K562 (cell line): ENCODE measurements around the gene GIPR. TPM values are rescaled to one million over a fixed set of nuclear protein-coding genes. Genes with fewer than 3 reads are reported as not detected.

ENCODE experiments used
- ATAC-seq: fragments of 200-7000 bp; cut with Tn5 transposase; 3 replicates; pipeline ENCODE4 v1.9.1; 2020; ENCODE audit warnings: moderate library complexity
- BruUV-seq: library from RNA; stranded (reverse); fragments of 400-500 nt; replicated peaks from 2 replicates; lab custom pipeline; 2021; lab: Mats Ljungman, UMichigan
- CTCF ChIA-PET: fragments of 300-600 bp; formaldehyde crosslinking; extraction: SDS; loops from one replicate; lab custom pipeline; 2021; ENCODE audit warnings: low intra/inter-chr PET ratio; lab: Yijun Ruan, JAX
- POLR2A ChIA-PET: fragments of 300-600, 350-650 bp; sonication (Branson Sonifier 250); formaldehyde crosslinking; extraction: SDS; loops from one replicate; lab custom pipeline; 2021; ENCODE audit warnings: antibody characterized with exemption, inconsistent platforms; lab: Yijun Ruan, JAX
- DNase-seq, 4 experiments: peaks; one replicate each; pipeline versions ENCODE4 v3.0.0 to v3.0.0-alpha.2; 2011 to 2018; ENCODE audit warnings: low spot score in 3 of 4, mixed read lengths in 3 of 4; ENCODE audit errors: extremely low read depth in 1 of 4
- FAIRE-seq: peaks from 2 replicates; lab custom pipeline; 2011; peaks lifted over from hg19 to GRCh38; lab: Jason Lieb, UNC
- H2AFZ ChIP-seq: 2 replicates; pipeline ENCODE4 v1.6.0; 2011; ENCODE audit warnings: low read depth, low read length, control low read depth, inconsistent platforms
- H3K27ac ChIP-seq: fragments of 200-600 bp; 3 replicates; pipeline ENCODE4 v1.8.0; 2011; ENCODE audit warnings: low read depth, mild to moderate bottlenecking, control low read depth, inconsistent platforms, low read length, moderate library complexity, mixed read lengths; ENCODE audit errors: extremely low read depth
- H3K27me3 ChIP-seq, 2 experiments: fragments of 300-600 bp in 1 of 2; 2 replicates in 1 of 2; 3 replicates in 1 of 2; pipeline versions ENCODE4 v1.6.0 to v1.8.0; 2011; ENCODE audit warnings: inconsistent platforms in 2 of 2, low read length in 2 of 2, mild to moderate bottlenecking in 1 of 2, mixed read lengths in 1 of 2, moderate library complexity in 1 of 2; ENCODE audit not compliant: control insufficient read depth in 2 of 2, insufficient read depth in 2 of 2
- H3K36me3 ChIP-seq: fragments of 300-600 bp; 3 replicates; pipeline ENCODE4 v1.8.0; 2011; ENCODE audit warnings: mild to moderate bottlenecking, low read length, inconsistent platforms; ENCODE audit not compliant: control insufficient read depth, insufficient read depth
- H3K4me1 ChIP-seq, 2 experiments: fragments of 200-600 bp in 1 of 2; replicated peaks in 1 of 2; 2 replicates in 1 of 2; 3 replicates in 1 of 2; pipeline versions ENCODE4 v1.5.1 to v1.8.0; 2011; ENCODE audit warnings: inconsistent platforms in 2 of 2, low read length in 2 of 2, mild to moderate bottlenecking in 1 of 2, mixed read lengths in 1 of 2, moderate library complexity in 1 of 2; ENCODE audit not compliant: control insufficient read depth in 2 of 2, insufficient read depth in 2 of 2
- H3K4me2 ChIP-seq: 2 replicates; pipeline ENCODE4 v1.6.1; 2011; ENCODE audit warnings: low read length, control low read depth, inconsistent platforms, mixed read lengths; ENCODE audit not compliant: insufficient read depth
- H3K4me3 ChIP-seq: fragments of 200-600 bp; sonication (generic), shearing (Covaris generic); 2 replicates; pipeline ENCODE4 v1.5.1; 2016; ENCODE audit warnings: control low read depth, inconsistent platforms
- H3K79me2 ChIP-seq: fragments of 200-600 bp; 3 replicates; pipeline ENCODE4 v1.8.0; 2011; ENCODE audit warnings: low read length, inconsistent platforms; ENCODE audit not compliant: control insufficient read depth, insufficient read depth
- H3K9ac ChIP-seq, 2 experiments: 2 replicates each; pipeline versions ENCODE4 v1.6.0 to v1.6.1; 2011; ENCODE audit warnings: low read depth in 2 of 2, low read length in 2 of 2, control low read depth in 1 of 2, inconsistent platforms in 1 of 2, mild to moderate bottlenecking in 1 of 2, mixed read lengths in 1 of 2; ENCODE audit not compliant: insufficient read depth in 1 of 2
- H3K9me1 ChIP-seq: one replicate; pipeline ENCODE4 v1.6.0; 2011; ENCODE audit warnings: inconsistent platforms, mild to moderate bottlenecking, low read length, moderate library complexity; ENCODE audit not compliant: control insufficient read depth, insufficient read depth
- H3K9me3 ChIP-seq: replicated peaks from 2 replicates; pipeline ENCODE4 v1.5.1; 2011; ENCODE audit warnings: low read depth, low read length, inconsistent platforms; ENCODE audit not compliant: control insufficient read depth, insufficient read depth
- H4K20me1 ChIP-seq: replicated peaks from 2 replicates; pipeline ENCODE4 v1.6.1; 2011; ENCODE audit warnings: low read length, inconsistent platforms, mixed read lengths; ENCODE audit not compliant: control insufficient read depth, insufficient read depth
- ARID2 ChIP-seq: fragments of 450-650 bp; IDR thresholded peaks from 2 replicates; pipeline ENCODE4 v1.6.1; 2017; ENCODE audit warnings: antibody characterized with exemption, mild to moderate bottlenecking
- GABPB1 ChIP-seq: sonication (generic); formaldehyde crosslinking; IDR thresholded peaks from 2 replicates; pipeline ENCODE4 v1.8.0; 2022; ENCODE audit warnings: mild to moderate bottlenecking, missing genetic modification reagents
- GATA2 ChIP-seq: sonication (generic); formaldehyde crosslinking; IDR thresholded peaks from 2 replicates; pipeline ENCODE4 v1.4.0; 2020; ENCODE audit warnings: mild to moderate bottlenecking, missing genetic modification reagents
- MCM3 ChIP-seq: fragments of 450-650 bp; IDR thresholded peaks from 2 replicates; pipeline ENCODE4 v1.6.1; 2016
- NFE2L1 ChIP-seq: fragments of 450-650 bp; IDR thresholded peaks from 2 replicates; pipeline ENCODE4 v1.6.1; 2016; ENCODE audit warnings: missing genetic modification characterization, low read depth, mild to moderate bottlenecking, missing compliant biosample characterization, moderate library complexity, borderline replicate concordance
- POLR2G ChIP-seq: fragments of 200-400 bp; formaldehyde crosslinking; IDR thresholded peaks from 2 replicates; pipeline ENCODE4 v1.6.1; 2017; ENCODE audit warnings: low read depth, mild to moderate bottlenecking, antibody characterized with exemption, low read length, moderate library complexity
- RFX5 ChIP-seq: IDR thresholded peaks from 2 replicates; pipeline ENCODE4 v1.6.1; 2011; ENCODE audit warnings: low read depth, mild to moderate bottlenecking, improper control_type of control experiment, low read length
- SMARCA4 ChIP-seq: fragments of 450-650 bp; IDR thresholded peaks from 2 replicates; pipeline ENCODE4 v1.6.1; 2016
- ZNF134 ChIP-seq: fragments of 250-450 bp; sonication (Bioruptor Pico); conservative IDR thresholded peaks from 2 replicates; pipeline ENCODE4 v1.4.0; 2020
- WGBS: fragments of 100-300 bp; shearing (Covaris generic); methylation state at CpG from one replicate; pipeline ENCODE4 v1.1.6; 2016; ENCODE audit warnings: low coverage, mixed read lengths; ENCODE audit not compliant: insufficient coverage; ENCODE audit errors: missing lambda C conversion rate; 5-methylcytosine and 5-hydroxymethylcytosine counted together
- in situ Hi-C: fragments of 300-500 bp; cut with MboI; formaldehyde crosslinking; loops from 4 replicates; pipeline ENCODE4 v1.15.0; 2018; ENCODE audit warnings: inconsistent platforms, mixed read lengths
- intact Hi-C: fragments of 100-400 bp; cut with micrococcal nuclease; formaldehyde crosslinking; loops from 2 replicates; pipeline ENCODE4 v1.14.2; 2022
- polyA plus RNA-seq, 8 experiments: library from polyadenylated mRNA; depleted of rRNA in 4 of 8; stranded (reverse) in 5 of 8; unstranded in 3 of 8; fragments of >200 nt; fragmentation: Nextera tagmentation in 2 of 8; fragmentation: Illumina TruSeq in 1 of 8; extraction: Ambion mirVana in 2 of 8; extraction: Trizol in 1 of 8; gene quantifications; 2 replicates each; pipeline versions ENCODE4 v1.2.1 to v1.2.3, GENCODE V29; 2011 to 2014; ENCODE audit warnings: inconsistent platforms in 1 of 8, missing spikeins in 1 of 8
- total RNA-seq, 7 experiments: library from RNA; depleted of rRNA in 6 of 7; stranded (reverse); fragments of >200 nt in 6 of 7; fragmentation: Illumina TruSeq in 2 of 7; extraction: Trizol in 2 of 7; gene quantifications; 2 replicates each; pipeline versions ENCODE4 v1.2.1 to v1.2.3, GENCODE V29; 2011 to 2021; ENCODE audit warnings: low replicate concordance in 1 of 7
- TF ChIP-seq, protein P1 (sequence below): fragments of 250-450 bp; sonication (Bioruptor Pico); IDR thresholded peaks from 2 replicates; pipeline ENCODE4 v1.8.0; 2022; ENCODE audit warnings: moderate library complexity, mild to moderate bottlenecking, inconsistent platforms

GIPR gene
- total and polyA plus RNA-seq, 9 of the 15 experiments (the other 6 are each of a cell fraction or from before 2014, with no cell fraction given) = 2.2 to 26.8 (median 12.7) TPM

DNA sequence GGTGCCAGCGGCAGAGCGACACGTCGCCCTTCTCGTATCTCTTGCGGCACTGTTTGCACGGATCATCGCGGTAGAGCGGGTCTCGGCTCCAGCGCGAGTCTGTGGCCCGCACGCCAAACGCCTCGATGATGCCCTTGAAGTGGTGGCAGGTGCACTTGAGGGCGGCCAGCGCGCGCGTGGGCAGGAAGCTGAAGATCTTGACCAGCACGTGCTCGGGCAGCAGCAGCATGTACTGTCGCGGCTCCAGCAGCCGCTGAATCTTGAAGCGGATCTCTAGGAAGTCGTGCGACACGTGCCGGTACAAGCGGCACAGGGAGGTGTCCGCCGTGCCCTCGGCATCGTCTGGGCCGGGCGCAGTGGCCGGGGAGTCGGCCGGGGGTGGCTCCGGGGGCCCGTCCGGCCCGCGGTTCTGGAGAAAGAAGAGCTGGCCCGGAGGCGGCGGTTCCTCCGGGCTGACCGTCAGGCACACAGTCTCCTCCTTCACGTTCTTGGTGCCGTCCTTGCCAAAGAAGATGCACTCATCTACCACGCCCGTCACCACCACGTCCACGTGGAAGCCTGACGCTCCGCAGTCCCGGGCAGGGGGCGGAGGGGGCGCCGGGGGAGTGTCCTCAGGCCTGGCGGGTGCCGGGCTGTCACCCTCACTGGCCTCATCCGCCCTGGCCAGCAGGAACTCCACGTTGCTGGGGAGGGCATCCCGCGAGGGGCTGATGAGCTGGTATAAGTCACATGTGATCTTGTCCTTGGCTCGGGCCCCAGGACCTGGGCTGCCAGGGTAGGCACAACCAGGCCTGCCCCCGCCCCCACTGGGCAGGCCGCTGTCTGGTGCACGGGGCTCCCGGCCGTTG lies 44.1 kb downstream of the GIPR start (continued):
- TF ChIP-seq ARID2 = no peak
- TF ChIP-seq GABPB1 (CRISPR knock-in tag) = no peak
- no peak for TF ChIP-seq GATA2
- no peak for TF ChIP-seq NFE2L1
- TF ChIP-seq, protein P1, sequence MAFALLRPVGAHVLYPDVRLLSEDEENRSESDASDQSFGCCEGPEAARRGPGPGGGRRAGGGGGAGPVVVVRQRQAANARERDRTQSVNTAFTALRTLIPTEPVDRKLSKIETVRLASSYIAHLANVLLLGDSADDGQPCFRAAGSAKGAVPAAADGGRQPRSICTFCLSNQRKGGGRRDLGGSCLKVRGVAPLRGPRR = no peak
- no peak for TF ChIP-seq RFX5
- no peak for TF ChIP-seq SMARCA4

DNA sequence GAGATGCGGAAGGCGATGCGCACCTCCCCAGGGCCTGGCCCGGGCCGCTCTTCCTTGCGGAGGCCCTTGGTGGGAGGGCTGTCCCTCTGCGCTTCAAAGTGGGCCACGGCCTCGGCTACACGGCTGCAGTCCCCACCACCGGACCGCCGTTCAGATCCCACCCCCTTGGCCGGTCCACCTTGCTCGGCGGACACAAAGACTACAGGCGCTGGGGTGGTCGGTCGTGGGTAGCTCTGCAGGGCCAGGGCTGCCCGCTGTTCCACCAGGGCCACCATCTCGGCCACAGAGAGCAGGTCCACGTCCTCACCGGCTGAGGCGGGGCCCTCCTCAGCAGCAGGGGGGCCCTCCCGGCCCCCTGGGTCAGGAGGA lies 44.7 kb downstream of the GIPR start:
- no peak overlapping the region for H3K4me2 ChIP-seq
- H3K36me3 ChIP-seq = peaks cover 41% of the 10 kb centered on the region; the same call in 2 of the 3 replicates
- CTCF ChIA-PET = no interaction called here
- no peaks in the 10 kb centered on the region for H3K27me3 ChIP-seq
- FAIRE-seq = no peak
- intact Hi-C loops = no loop called here
- TF ChIP-seq POLR2G (0 out of 2 replicates have a peak, but pooled peaks have one; percentile 5), ZNF134 (CRISPR knock-in tag) (0 out of 2 replicates have a peak, but pooled peaks have one; percentile 26), MCM3 (no peak)
- TF ChIP-seq, all 486 proteins: peak for 2
- no peak for DNase-seq
- H3K79me2 ChIP-seq = peaks cover 44% of the 10 kb centered on the region
- no peak overlapping the region for H2AFZ ChIP-seq
- H4K20me1 ChIP-seq = no peaks in the 10 kb centered on the region
- no TSS peak for BruUV-seq
- 97% methylated on average over 21 of the region's 25 CpGs for WGBS
- H3K4me1 ChIP-seq = peaks cover 10 to 22% of the 10 kb centered on the region in 2 experiments; a peak in 4 of 5 replicates
- no peak overlapping the region for H3K4me3 ChIP-seq
- H3K27ac ChIP-seq = no peak overlapping the region
- H3K9ac ChIP-seq = no peak overlapping the region
- POLR2A ChIA-PET = interaction anchor here (0.6 to 5.9 kb wide), 5 partner anchors 8 to 28 kb away, joined by 3 to 46 read pairs (median 4); partner anchors contain the start of genes QPCTL and SNRPD2
- ATAC-seq = no peak
- H3K9me3 ChIP-seq = no peaks in the 10 kb centered on the region
- H3K9me1 ChIP-seq = no peaks in the 10 kb centered on the region
- in situ Hi-C loops = no loop called here
